EH (cell line): Measurements from ENCODE around the gene PURA.
A peak's percentile ranks its signal among the peaks of the same experiment; 100 is the strongest.

Source experiments
- DNase-seq: peaks from one replicate; pipeline ENCODE4 v3.0.0-alpha.2; 2015; ENCODE audit warnings: low read depth

The PURA gene

GRCh38 chr5:140159014-140159927 lies 45.4 kb downstream of the PURA start:
- DNase-seq = no peak

GRCh38 chr5:140162275-140162674 lies 48.4 kb downstream of the PURA start:
- DNase-seq = no peak

- no peak for DNase-seq
Measured at GRCh38 chr5:140162781-140163180, 48.9 kb downstream of the PURA start.

GRCh38 chr5:140165101-140165922 lies 51.4 kb downstream of the PURA start:
- no peak for DNase-seq

- DNase-seq = no peak
Measured at GRCh38 chr5:140165923-140166270, 52.0 kb downstream of the PURA start.

- no peak for DNase-seq
Measured at GRCh38 chr5:140166911-140167310, 53.0 kb downstream of the PURA start.

GRCh38 chr5:140168371-140168770 lies 54.5 kb downstream of the PURA start:
- no peak for DNase-seq

- peak; percentile 20 for DNase-seq
Measured at GRCh38 chr5:140169410-140169809, 55.5 kb downstream of the PURA start.

- DNase-seq = no peak
Measured at GRCh38 chr5:140172483-140172882, 58.6 kb downstream of the PURA start.

- DNase-seq = no peak
Measured at GRCh38 chr5:140174014-140174413, 60.1 kb downstream of the PURA start.

GRCh38 chr5:140174465-140175366 lies 60.8 kb downstream of the PURA start, which contains the start of gene CYSTM1:
CYSTM1 (plus strand) TSS chr5:140175188; CDS start chr5:140194466, 19,278 bp downstream.
- peak; percentile 87 for DNase-seq
